CD8-positive, alpha-beta memory T cell (primary cell): ENCODE results near the gene DNM3. TPM values are rescaled to one million over a fixed set of nuclear protein-coding genes. Genes with fewer than 3 reads are reported as not detected.
A peak's percentile ranks its signal among the peaks of the same experiment; 100 is the strongest.

Experiments used
- CTCF ChIA-PET: fragments of 350-600 bp; sonication (Branson Sonifier 250); formaldehyde crosslinking; loops from one replicate; lab custom pipeline; 2021; ENCODE audit warnings: antibody characterized with exemption; lab: Charles Lee
- POLR2A ChIA-PET: fragments of 350-600 bp; sonication (Branson Sonifier 250); formaldehyde crosslinking; loops from one replicate; lab custom pipeline; 2021; ENCODE audit warnings: antibody characterized with exemption; lab: Charles Lee
- DNase-seq, 5 donors: peaks; one replicate each; pipeline versions ENCODE4 v3.0.0 to v3.0.0-alpha.2; 2020 to 2022; ENCODE audit warnings: mixed read lengths in 1 of 5
- H3K27ac ChIP-seq: one replicate; pipeline ENCODE4 v1.7.0; 2013; ENCODE audit warnings: low read depth, mild to moderate bottlenecking, low read length, moderate library complexity
- H3K27me3 ChIP-seq: 2 replicates; pipeline ENCODE4 v1.7.0; 2013; ENCODE audit warnings: low read length, mild to moderate bottlenecking; ENCODE audit not compliant: insufficient read depth, poor library complexity, severe bottlenecking
- H3K36me3 ChIP-seq: 2 replicates; pipeline ENCODE4 v1.7.0; 2013; ENCODE audit warnings: mild to moderate bottlenecking, low read length, moderate library complexity; ENCODE audit not compliant: insufficient read depth
- H3K4me1 ChIP-seq: 2 replicates; pipeline ENCODE4 v1.7.0; 2013; ENCODE audit warnings: mild to moderate bottlenecking, low read length, moderate library complexity; ENCODE audit not compliant: insufficient read depth
- H3K4me3 ChIP-seq: 2 replicates; pipeline ENCODE4 v1.7.0; 2013; ENCODE audit warnings: mild to moderate bottlenecking, low read length
- H3K9me3 ChIP-seq: 2 replicates; pipeline ENCODE4 v1.7.0; 2013; ENCODE audit warnings: mild to moderate bottlenecking, low read length
- H3K27ac Mint-ChIP-seq, 8 donors: one replicate each; pipeline ENCODE4 v1.8.0; 2020 to 2021; ENCODE audit warnings: mixed read lengths in 8 of 8, mild to moderate bottlenecking in 6 of 8, inconsistent platforms in 3 of 8, moderate library complexity in 3 of 8
- H3K27me3 Mint-ChIP-seq, 2 donors: one replicate each; pipeline ENCODE4 v1.8.0; 2020 to 2021; ENCODE audit warnings: mixed read lengths in 2 of 2, mild to moderate bottlenecking in 1 of 2, moderate library complexity in 1 of 2
- H3K36me3 Mint-ChIP-seq, 3 donors: one replicate each; pipeline ENCODE4 v1.8.0; 2020 to 2021; ENCODE audit warnings: mixed read lengths in 3 of 3, inconsistent platforms in 1 of 3, mild to moderate bottlenecking in 1 of 3
- H3K4me1 Mint-ChIP-seq, 3 donors: one replicate each; pipeline ENCODE4 v1.8.0; 2020 to 2021; ENCODE audit warnings: mixed read lengths in 3 of 3, inconsistent platforms in 1 of 3, mild to moderate bottlenecking in 1 of 3
- H3K4me3 Mint-ChIP-seq, 7 donors: one replicate each; pipeline ENCODE4 v1.8.0; 2020 to 2021; ENCODE audit warnings: mixed read lengths in 7 of 7, mild to moderate bottlenecking in 6 of 7, moderate library complexity in 4 of 7, inconsistent platforms in 2 of 7
- H3K9me3 Mint-ChIP-seq, 5 donors: one replicate each; pipeline ENCODE4 v1.8.0; 2020 to 2022; ENCODE audit warnings: mixed read lengths in 5 of 5, mild to moderate bottlenecking in 3 of 5, moderate library complexity in 2 of 5, inconsistent platforms in 1 of 5
- polyA plus RNA-seq: library from polyadenylated mRNA; unstranded; fragments of 300-500 nt; fragmentation: Illumina TruSeq; gene quantifications from one replicate; pipeline ENCODE4 v1.2.3, GENCODE V29; 2021
- total RNA-seq, 2 experiments: library from RNA; stranded (reverse); gene quantifications; one replicate each; pipeline ENCODE4 v1.2.3, GENCODE V29; 2021

The DNM3 gene
- total and polyA plus RNA-seq, 3 experiments from 2014 or later = 0.29 to 0.64 (median 0.59) TPM

DNA sequence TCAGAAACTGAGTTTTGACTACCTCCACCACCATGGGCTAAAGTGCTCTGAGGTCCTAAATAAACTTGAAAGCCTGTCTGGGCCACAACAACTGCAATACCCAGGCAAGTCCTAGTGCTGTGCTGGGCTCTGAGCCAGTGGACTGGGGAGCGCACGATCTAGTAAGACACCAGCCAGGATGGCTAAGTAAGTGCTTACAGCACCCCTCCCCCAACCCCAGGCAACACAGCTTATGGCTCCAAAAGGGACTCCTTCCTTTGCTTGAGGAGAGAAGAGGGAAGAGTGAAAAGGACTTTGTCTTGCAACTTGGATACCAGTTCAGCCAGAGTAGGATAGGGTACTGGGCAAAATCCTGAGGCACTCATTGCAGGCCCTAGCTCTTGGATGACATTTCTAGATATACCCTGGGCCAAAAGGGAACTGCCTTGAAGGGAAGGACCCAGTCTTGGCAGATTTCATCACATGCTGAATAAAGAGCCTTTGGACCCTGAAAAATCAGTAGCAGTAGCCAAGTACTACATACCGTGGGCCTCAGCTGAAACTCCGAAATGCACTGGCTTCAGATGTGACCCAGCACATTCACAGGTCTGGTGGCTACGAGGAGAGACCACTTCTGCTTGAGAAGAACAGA, 580.8 kb downstream of the DNM3 start:
- H3K27ac ChIP-seq = no peak overlapping the region
- H3K36me3 ChIP-seq = no peaks in the 10 kb centered on the region
- peaks cover 0 to 1% of the 10 kb centered on the region in 2 donors for H3K27me3 Mint-ChIP-seq
- POLR2A ChIA-PET = no interaction called here
- CTCF ChIA-PET = no interaction called here
- peak overlapping the region in 1 of 8 donors; percentile 29 for H3K27ac Mint-ChIP-seq
- H3K4me3 ChIP-seq = no peak overlapping the region
- H3K4me3 Mint-ChIP-seq = no peak overlapping the region
- H3K27me3 ChIP-seq = no peaks in the 10 kb centered on the region
- no peaks in the 10 kb centered on the region for H3K9me3 Mint-ChIP-seq
- peaks cover 9% of the 10 kb centered on the region for H3K4me1 ChIP-seq
- H3K36me3 Mint-ChIP-seq = peaks cover 0 to 3% (median 0%) of the 10 kb centered on the region in 3 donors
- peaks cover 0 to 4% (median 2%) of the 10 kb centered on the region in 3 donors for H3K4me1 Mint-ChIP-seq
- H3K9me3 ChIP-seq = no peaks in the 10 kb centered on the region
- no peak for DNase-seq

DNA sequence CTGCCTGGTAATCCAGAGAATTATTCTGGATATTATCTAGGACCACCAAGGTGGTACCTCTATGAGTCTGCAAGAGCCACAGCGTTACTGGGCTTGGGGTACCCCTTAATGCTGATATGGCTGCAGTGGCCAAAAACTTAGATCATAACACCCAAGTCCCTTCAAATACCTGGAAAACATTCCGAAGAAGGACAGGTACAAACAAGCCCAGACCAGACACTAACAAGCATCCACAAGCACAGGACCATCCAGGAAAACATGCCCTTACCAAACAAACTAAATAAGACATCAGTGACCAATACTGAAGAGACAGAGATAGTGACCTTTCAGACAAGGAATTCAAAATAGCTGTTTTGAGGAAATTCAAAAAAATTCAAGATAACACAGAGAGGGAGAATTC, 582.0 kb downstream of the DNM3 start:
- no peaks in the 10 kb centered on the region for H3K9me3 ChIP-seq
- no peaks in the 10 kb centered on the region for H3K27me3 ChIP-seq
- H3K4me3 ChIP-seq = no peak overlapping the region
- Mint-ChIP-seq H3K27me3 (peaks cover 0 to 1% of the 10 kb centered on the region in 2 donors), H3K27ac (no peak overlapping the region), H3K36me3 (peaks cover 0 to 3% (median 0%) of the 10 kb centered on the region in 3 donors), H3K9me3 (no peaks in the 10 kb centered on the region), H3K4me3 (no peak overlapping the region), H3K4me1 (peaks cover 0 to 4% (median 2%) of the 10 kb centered on the region in 3 donors)
- no peak for DNase-seq
- ChIA-PET POLR2A (no interaction called here), CTCF (no interaction called here)
- H3K4me1 ChIP-seq = peaks cover 22% of the 10 kb centered on the region
- H3K27ac ChIP-seq = no peak overlapping the region
- no peaks in the 10 kb centered on the region for H3K36me3 ChIP-seq

GRCh38 chr1:172425339-172425738, 584.0 kb downstream of the DNM3 start:
- CTCF ChIA-PET = no interaction called here
- H3K9me3 Mint-ChIP-seq = no peaks in the 10 kb centered on the region
- H3K36me3 Mint-ChIP-seq = peaks cover 0 to 3% (median 0%) of the 10 kb centered on the region in 3 donors
- no peaks in the 10 kb centered on the region for H3K36me3 ChIP-seq
- H3K4me1 ChIP-seq = peaks cover 37% of the 10 kb centered on the region
- no peak overlapping the region for H3K4me3 Mint-ChIP-seq
- POLR2A ChIA-PET = no interaction called here
- H3K27ac Mint-ChIP-seq = no peak overlapping the region
- H3K27ac ChIP-seq = no peak overlapping the region
- H3K9me3 ChIP-seq = no peaks in the 10 kb centered on the region
- no peak overlapping the region for H3K4me3 ChIP-seq
- H3K27me3 Mint-ChIP-seq = peaks cover 0 to 1% of the 10 kb centered on the region in 2 donors
- H3K4me1 Mint-ChIP-seq = peaks cover 4 to 13% (median 12%) of the 10 kb centered on the region in 3 donors
- DNase-seq = no peak
- no peaks in the 10 kb centered on the region for H3K27me3 ChIP-seq

DNA sequence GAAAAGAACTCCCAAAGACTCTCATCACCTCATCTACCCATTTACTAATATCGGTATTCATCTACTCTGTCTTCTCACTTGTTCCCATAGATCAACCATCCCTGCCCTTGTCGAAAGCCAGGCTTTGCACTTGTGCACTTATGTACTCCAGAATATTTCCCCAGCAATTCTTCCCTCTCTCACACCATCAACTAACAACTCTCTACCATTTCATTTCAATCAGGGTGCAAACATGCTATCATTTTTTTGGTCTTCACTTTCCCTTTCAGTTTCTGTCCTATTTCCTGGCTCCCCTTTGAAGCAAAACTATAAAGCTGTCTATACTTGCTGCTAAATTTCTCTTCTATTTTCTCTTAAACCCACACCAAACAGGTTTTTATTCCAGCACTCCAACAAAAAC, 585.9 kb downstream of the DNM3 start:
- POLR2A ChIA-PET = interaction anchor here (1.0 kb wide), 1 partner anchor 17 kb away, joined by 3 read pairs; the partner anchor contains the start of gene PIGC
- Mint-ChIP-seq H3K36me3 (peaks cover 0 to 3% (median 2%) of the 10 kb centered on the region in 3 donors), H3K4me1 (peaks cover 9 to 26% (median 25%) of the 10 kb centered on the region in 3 donors), H3K27ac (no peak overlapping the region), H3K4me3 (no peak overlapping the region), H3K27me3 (no peaks in the 10 kb centered on the region), H3K9me3 (no peaks in the 10 kb centered on the region)
- Histone ChIP-seq H3K27me3 (no peaks in the 10 kb centered on the region), H3K27ac (no peak overlapping the region), H3K4me1 (peaks cover 56% of the 10 kb centered on the region), H3K36me3 (no peaks in the 10 kb centered on the region), H3K9me3 (no peaks in the 10 kb centered on the region), H3K4me3 (no peak overlapping the region)
- peak in 1 of 5 donors; percentile 32 for DNase-seq
- CTCF ChIA-PET = interaction anchor here (5.3 kb wide), 1 partner anchor 15 kb away, joined by 55 read pairs; the partner anchor contains the start of gene PIGC

- ChIA-PET POLR2A (interaction anchor here (1.1 to 1.3 kb wide), 2 partner anchors 10 to 15 kb away, joined by 3 read pairs; partner anchors contain the start of gene PIGC), CTCF (interaction anchor here (0.6 to 5.3 kb wide), 7 partner anchors 13 to 1855 kb away, joined by 3 to 55 read pairs (median 3); partner anchors contain the start of gene PIGC)
- peak in 4 of 5 donors; percentile 14 to 58 (median 50) for DNase-seq
- no peaks in the 10 kb centered on the region for H3K27me3 ChIP-seq
- H3K4me3 ChIP-seq = no peak overlapping the region
- H3K36me3 Mint-ChIP-seq = peaks cover 0 to 9% (median 2%) of the 10 kb centered on the region in 3 donors
- H3K4me1 ChIP-seq = peaks cover 66% of the 10 kb centered on the region
- peaks cover 19 to 44% (median 38%) of the 10 kb centered on the region in 3 donors for H3K4me1 Mint-ChIP-seq
- H3K4me3 Mint-ChIP-seq = no peak overlapping the region
- H3K36me3 ChIP-seq = no peaks in the 10 kb centered on the region
- no peaks in the 10 kb centered on the region for H3K9me3 ChIP-seq
- H3K27me3 Mint-ChIP-seq = no peaks in the 10 kb centered on the region
- H3K27ac ChIP-seq = no peak overlapping the region
- no peaks in the 10 kb centered on the region for H3K9me3 Mint-ChIP-seq
- H3K27ac Mint-ChIP-seq = peak overlapping the region in 4 of 8 donors; percentile 18 to 57 (median 26)
Observed at GRCh38 chr1:172429331-172430127, 588.2 kb downstream of the DNM3 start.

DNA sequence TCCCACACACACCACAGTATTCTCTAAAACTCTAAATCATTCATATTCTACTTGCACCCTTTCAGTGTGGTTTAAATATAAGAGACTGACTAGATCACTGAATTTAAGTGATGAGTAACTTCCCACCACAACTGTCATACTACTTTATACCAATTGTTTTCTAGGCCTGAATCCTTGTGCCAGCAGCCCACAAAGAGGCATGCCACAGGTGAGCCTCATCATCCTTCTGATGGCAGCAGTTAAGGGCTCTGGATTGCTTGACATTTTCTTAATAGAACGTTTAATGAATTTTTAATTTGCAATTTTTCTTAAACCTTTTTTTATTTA, 588.8 kb downstream of the DNM3 start:
- no peaks in the 10 kb centered on the region for H3K27me3 Mint-ChIP-seq
- H3K27ac ChIP-seq = no peak overlapping the region
- POLR2A ChIA-PET = interaction anchor here (1.3 kb wide), 1 partner anchor 9 kb away, joined by 3 read pairs; no protein-coding TSS in a partner anchor

GRCh38 chr1:172431204-172431603, 589.9 kb downstream of the DNM3 start:
- peaks cover 66% of the 10 kb centered on the region for H3K4me1 ChIP-seq
- POLR2A ChIA-PET = no interaction called here
- no peak for DNase-seq
- peaks cover 0 to 18% (median 2%) of the 10 kb centered on the region in 3 donors for H3K36me3 Mint-ChIP-seq
- H3K27me3 Mint-ChIP-seq = no peaks in the 10 kb centered on the region
- H3K9me3 Mint-ChIP-seq = no peaks in the 10 kb centered on the region
- peaks cover 19 to 44% (median 38%) of the 10 kb centered on the region in 3 donors for H3K4me1 Mint-ChIP-seq
- H3K27me3 ChIP-seq = no peaks in the 10 kb centered on the region
- no peaks in the 10 kb centered on the region for H3K36me3 ChIP-seq
- no peaks in the 10 kb centered on the region for H3K9me3 ChIP-seq
- CTCF ChIA-PET = interaction anchor here (1.0 to 5.3 kb wide), 3 partner anchors 11 to 630 kb away, joined by 3 to 55 read pairs (median 10); partner anchors contain the start of gene PIGC
- H3K4me3 Mint-ChIP-seq = no peak overlapping the region
- no peak overlapping the region for H3K27ac ChIP-seq
- H3K4me3 ChIP-seq = no peak overlapping the region
- peak overlapping the region in 3 of 8 donors; percentile 32 to 64 (median 53) for H3K27ac Mint-ChIP-seq

More for the DNA sequence above, 588.8 kb downstream of the DNM3 start:
- no peak overlapping the region for H3K4me3 ChIP-seq
- Mint-ChIP-seq H3K27ac (no peak overlapping the region), H3K9me3 (no peaks in the 10 kb centered on the region), H3K4me1 (peaks cover 19 to 44% (median 38%) of the 10 kb centered on the region in 3 donors), H3K4me3 (no peak overlapping the region), H3K36me3 (peaks cover 0 to 10% (median 2%) of the 10 kb centered on the region in 3 donors)
- no peak for DNase-seq
- H3K9me3 ChIP-seq = no peaks in the 10 kb centered on the region
- no peaks in the 10 kb centered on the region for H3K36me3 ChIP-seq
- peaks cover 66% of the 10 kb centered on the region for H3K4me1 ChIP-seq
- no peaks in the 10 kb centered on the region for H3K27me3 ChIP-seq
- CTCF ChIA-PET = interaction anchor here (0.6 to 5.3 kb wide), 7 partner anchors 12 to 1854 kb away, joined by 3 to 55 read pairs (median 3); partner anchors contain the start of gene PIGC
